GM18505 (cell line): ENCODE measurements around the gene BNIP3.

Experiments used
- ATAC-seq: cut with Tn5 transposase; IDR thresholded peaks from one replicate; pipeline ENCODE4 v1.9.1; 2021; ENCODE audit not compliant: unreplicated experiment
- POLR2A ChIP-seq: IDR thresholded peaks from 4 replicates; pipeline ENCODE4 v1.6.1; 2011; ENCODE audit warnings: borderline replicate concordance; ENCODE audit not compliant: insufficient read depth, insufficient read length; ENCODE audit errors: extremely low read depth

BNIP3 gene

DNA sequence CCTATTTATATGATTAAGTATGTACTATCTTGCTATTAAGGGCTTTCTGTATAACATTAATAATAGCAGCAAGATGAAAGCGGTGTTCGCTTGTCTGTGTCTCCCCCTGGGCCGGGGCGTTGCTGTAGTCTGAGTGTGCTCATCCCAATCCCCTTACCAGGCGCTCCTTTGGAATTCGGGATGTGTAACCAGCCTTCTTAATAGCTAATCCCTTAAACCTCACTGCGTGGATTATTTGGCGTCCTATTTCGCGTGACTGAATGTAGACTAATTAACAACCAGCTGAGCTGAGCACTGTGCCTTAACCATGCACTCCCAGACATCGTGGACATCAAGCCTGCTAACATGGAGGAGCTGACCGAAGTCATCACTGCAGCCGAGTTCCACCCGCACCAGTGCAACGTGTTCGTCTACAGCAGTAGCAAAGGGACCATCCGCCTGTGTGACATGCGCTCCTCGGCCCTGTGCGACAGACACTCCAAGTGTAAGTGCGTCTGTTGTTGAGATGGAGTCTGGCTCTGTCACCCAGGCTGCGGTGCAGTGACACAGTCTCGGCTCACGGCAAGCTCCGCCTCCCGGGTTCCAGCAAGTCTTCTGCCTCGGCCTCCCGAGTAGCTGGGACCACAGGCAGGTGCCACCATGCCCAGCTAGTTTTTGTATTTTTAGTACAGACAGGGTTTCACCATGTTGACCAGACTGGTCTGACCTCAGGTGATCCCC is 36.6 kb downstream of the BNIP3 start:
- no peak for TF ChIP-seq POLR2A
- ATAC-seq, result no peak

DNA sequence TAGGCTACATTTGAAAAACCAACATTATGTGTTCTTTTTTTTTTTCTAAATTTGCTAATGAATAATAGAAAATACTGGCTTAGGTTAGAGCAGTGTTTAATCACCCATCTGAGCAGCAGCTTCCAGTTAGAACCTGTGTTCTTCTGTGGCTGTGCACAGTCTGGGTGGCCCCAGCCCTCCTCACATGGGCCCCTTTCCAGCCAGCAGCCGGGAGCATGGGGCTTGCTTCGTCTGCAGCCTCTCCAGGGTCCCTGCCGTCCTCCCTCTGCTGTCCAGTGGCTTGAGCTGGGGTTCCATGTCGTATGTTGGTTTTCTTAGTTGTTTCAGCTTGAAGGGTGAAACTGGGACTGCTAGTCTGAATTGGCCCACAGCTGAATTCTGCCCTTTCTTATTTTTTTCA is 37.3 kb downstream of the BNIP3 start:
- no peak for ATAC-seq
- no peak for TF ChIP-seq POLR2A

GRCh38 chr10:131943021-131943814 is 38.5 kb downstream of the BNIP3 start:
- ATAC-seq, result no peak
- no peak for TF ChIP-seq POLR2A

GRCh38 chr10:131942455-131942854 is 39.3 kb downstream of the BNIP3 start:
- no peak for ATAC-seq
- TF ChIP-seq POLR2A, result no peak

DNA sequence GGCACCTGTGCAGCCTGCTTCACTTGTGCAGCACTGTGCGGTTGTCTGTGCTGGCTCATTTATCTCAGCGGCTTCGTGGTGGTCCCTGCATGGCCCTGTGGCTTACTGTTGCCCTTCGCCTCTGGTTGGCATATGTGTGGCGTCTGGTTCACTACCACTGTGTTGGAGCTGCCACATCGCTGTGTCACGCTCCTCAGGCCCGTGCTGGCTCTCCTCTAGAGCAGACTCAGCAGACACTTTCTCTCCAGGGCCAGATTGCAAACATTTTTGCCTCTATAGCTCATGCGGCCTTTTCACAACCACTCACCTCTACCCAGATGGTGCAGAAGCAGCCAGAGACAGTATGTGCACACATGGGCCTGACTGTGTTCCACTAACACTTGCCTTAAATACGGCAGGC is 43.0 kb downstream of the BNIP3 start:
- no peak for ATAC-seq
- no peak for TF ChIP-seq POLR2A

DNA sequence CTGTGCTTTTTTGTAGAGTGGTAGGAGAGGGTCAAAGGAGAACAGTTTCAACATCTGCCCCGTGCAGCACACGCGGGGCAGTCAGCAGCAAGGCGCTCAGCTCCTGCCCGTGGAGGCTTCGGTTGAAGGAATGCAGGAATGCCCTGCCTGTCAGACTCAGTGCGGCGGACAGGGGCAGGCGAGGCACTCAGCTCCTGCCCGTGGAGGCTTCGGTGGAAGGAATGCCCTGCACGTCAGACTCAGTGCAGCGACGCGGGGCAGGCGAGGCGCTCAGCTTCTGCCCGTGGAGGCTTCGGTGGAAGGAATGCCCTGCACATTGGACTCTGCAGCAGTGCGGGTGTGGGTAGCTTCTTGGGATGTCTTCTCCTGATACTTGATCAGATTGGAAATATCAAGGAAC is 43.9 kb downstream of the BNIP3 start:
- no peak for TF ChIP-seq POLR2A
- no peak for ATAC-seq

DNA sequence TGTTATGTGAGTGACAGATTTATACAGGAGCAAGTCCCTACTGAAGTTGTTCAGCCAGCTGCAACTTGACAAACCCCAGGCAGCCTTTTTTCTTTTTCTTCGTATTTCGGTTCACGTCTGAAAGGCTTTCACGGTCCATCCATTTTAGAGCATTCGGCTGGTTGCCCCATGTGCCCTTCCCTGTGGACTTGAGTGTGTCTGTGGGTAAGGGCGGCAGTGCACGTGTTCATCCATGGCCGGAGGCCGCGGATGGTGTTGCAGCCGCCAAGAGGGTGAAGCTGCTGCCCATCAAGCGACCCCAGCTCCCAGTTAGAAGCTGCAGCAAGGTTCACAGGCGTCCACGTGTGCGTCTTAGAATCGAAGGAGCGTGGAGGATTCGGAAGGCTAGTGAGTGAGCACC is 45.0 kb downstream of the BNIP3 start:
- no peak for ATAC-seq

GRCh38 chr10:131936294-131936693 is 45.4 kb downstream of the BNIP3 start:
- ATAC-seq, result no peak
- no peak for TF ChIP-seq POLR2A

More for the DNA sequence above, 45.0 kb downstream of the BNIP3 start:
- no peak for TF ChIP-seq POLR2A

DNA sequence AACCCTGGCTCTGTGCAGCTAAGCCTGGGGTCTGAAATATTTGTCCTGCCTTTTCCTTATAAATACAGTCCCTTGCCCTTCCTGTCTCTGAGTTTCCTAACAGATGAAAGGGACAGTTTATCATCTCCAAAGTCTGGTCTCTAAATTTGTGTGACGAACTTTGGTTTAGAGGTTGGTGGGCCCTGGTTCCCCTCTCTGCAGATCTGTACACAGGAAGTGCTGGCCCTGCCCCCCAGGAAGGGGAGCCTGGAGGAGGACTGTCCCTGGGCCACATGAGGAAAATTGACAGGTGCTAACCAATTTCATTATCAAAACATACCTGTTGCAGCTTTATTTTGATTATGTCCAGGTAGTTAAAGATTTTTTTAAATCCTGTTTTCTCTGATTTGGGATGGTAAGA is 46.5 kb downstream of the BNIP3 start:
- no peak for ATAC-seq
- TF ChIP-seq POLR2A, result no peak

DNA sequence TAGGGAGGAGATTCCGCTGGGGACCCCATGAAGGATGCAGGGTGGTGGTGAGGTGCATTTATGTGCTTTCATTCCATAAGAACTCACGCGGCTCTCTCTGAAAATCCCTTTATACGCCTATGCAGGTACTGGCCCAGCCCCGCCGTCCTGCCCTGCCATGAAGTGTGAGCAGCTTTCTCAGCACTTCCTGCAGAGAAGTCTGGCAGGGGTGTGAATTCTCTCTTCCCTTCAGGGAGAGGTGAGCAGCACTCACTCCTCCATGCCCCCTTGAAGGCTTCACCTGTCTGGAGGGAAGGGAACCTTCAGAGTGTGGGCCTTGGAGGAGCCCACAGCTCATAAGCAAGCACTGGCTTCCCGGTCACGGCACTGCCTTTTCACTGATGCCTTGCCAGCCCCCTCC is 47.0 kb downstream of the BNIP3 start:
- no peak for TF ChIP-seq POLR2A
- ATAC-seq, result no peak

DNA sequence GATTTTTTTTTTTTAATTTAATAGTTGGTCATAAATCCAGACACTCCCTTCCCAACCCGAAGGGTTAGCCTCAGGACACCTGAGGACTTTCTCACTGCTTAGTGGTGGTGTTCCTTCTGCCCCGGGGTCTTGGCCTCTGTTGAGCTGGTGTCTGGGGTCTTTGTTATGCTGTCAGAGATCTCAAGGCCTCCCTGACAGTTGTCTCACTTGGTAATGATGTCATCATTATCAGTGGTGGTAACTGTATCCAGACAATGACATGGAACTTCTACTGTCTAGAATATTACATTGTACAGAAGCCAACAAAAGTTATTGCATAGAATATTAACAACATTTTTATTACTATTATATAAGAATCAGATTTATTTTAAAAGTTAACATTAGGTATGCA is 48.0 kb downstream of the BNIP3 start:
- no peak for ATAC-seq
- no peak for TF ChIP-seq POLR2A

DNA sequence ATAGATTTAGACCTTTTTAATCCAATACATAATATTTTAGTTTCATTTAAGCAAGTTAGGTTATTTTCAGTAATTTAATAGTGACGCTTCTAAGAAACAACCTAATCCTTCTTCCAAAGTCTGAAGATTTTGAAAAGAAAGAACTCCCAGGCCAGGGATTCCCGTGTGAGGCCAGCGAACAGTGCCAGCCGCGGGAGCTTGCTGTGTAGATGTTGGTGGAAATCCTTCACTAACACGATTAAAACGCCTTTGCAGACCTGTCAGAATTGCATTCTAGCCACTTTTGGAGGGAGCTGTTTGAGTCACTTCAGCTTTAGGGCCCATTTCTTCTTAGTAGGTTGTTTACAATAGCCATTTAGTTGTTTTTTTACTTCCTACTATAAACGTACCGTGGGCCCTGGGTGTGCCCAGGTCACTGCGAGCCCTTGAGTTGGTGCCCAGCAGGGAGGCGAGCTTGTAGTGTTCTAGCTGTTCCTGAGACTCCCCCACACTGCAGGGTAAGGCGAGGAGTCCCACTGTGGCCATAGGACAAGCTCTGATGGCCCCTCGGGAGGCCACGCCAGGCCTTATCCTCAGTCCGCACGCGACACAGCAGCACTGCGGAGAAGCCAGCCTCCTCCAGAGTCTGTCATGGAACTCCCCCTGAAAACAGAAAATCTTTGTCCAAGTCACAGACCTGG is 48.6 kb downstream of the BNIP3 start:
- TF ChIP-seq POLR2A, result no peak
- no peak for ATAC-seq

DNA sequence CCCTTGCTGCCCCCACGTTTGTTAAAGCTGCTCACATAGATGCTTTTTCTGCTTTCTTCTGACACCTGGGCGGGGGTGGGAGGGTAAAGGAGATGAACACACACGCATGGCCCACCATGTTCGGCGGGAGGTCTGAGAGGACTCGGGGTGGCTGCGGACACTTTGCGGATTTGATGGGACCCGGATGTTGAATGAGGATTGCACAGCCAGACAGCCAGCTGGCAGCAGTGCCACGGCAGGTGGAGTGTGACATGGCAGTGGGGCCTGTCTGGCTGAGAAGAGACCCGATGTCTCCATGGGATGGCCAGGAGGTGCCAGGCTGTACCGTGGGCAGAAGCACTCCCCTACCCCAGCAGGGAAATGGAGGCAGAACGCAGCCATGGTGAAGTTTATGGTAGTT is 49.7 kb downstream of the BNIP3 start:
- no peak for TF ChIP-seq POLR2A
- ATAC-seq, result no peak
